Spleen (tissue), 7 donors: ENCODE results near the gene SUCLG2.

Source experiments
- CTCF ChIP-seq, 11 experiments: fragments of 200-600 bp in 7 of 11; fragments of 450-650 bp in 4 of 11; sonication (generic) in 4 of 11; IDR thresholded peaks in 8 of 11; conservative IDR thresholded peaks in 3 of 11; 1 replicate in 7 of 11; 2 replicates in 4 of 11; pipeline versions ENCODE4 v1.4.0 to v1.8.0; 2016 to 2021; ENCODE audit warnings: antibody characterized with exemption in 11 of 11, inconsistent platforms in 4 of 11, mild to moderate bottlenecking in 1 of 11
- POLR2A ChIP-seq, 3 donors: fragments of 450-650 bp; IDR thresholded peaks; one replicate each; pipeline ENCODE4 v1.5.1; 2017; ENCODE audit warnings: antibody characterized with exemption in 3 of 3, mild to moderate bottlenecking in 1 of 3
- POLR2AphosphoS5 ChIP-seq, 3 donors: sonication (generic); formaldehyde crosslinking; IDR thresholded peaks; one replicate each; pipeline ENCODE4 v1.5.1; 2017; ENCODE audit warnings: antibody characterized with exemption in 3 of 3
- donor health status: DM: no; HTN: no; CAD: no; lungs with moderate emphysema.
- donor health status: DM: no; HTN: no; CAD: no.
- donor health status: DM: no; HTN: no; CAD: no.

- no peak for TF ChIP-seq POLR2AphosphoS5 (IDR thresholded peaks at IDR 0.05)
- TF ChIP-seq CTCF (IDR thresholded peaks at IDR 0.05 in 8 of 11, conservative IDR thresholded peaks at IDR 0.05 in 3 of 11), result no peak
- no peak for TF ChIP-seq POLR2A (IDR thresholded peaks at IDR 0.05)
These were observed 137.9 kb downstream of the SUCLG2 start for GRCh38 chr3:67516496-67516895.
